Neural progenitor cell (in vitro differentiated cells): Measurements from ENCODE around the gene TPRX1. TPM values are rescaled to one million over a fixed set of nuclear protein-coding genes. Genes with fewer than 3 reads are reported as not detected.
"Not testable (repeated sequence)": the region's sequence is repeated elsewhere in the genome, so short reads cannot be mapped to it uniquely, and the experiment has no call there.

Source experiments
- DNase-seq: peaks from one replicate; pipeline ENCODE4 v3.0.0-alpha.2; 2016; ENCODE audit warnings: low spot score
- H2AFZ ChIP-seq: fragments of 200-600 bp; sonication (generic); replicated peaks from 2 replicates; pipeline ENCODE4 v1.6.1; 2016; ENCODE audit warnings: antibody characterized with exemption
- H3F3A ChIP-seq: fragments of 200-600 bp; sonication (generic); 2 replicates; pipeline ENCODE4 v1.6.1; 2016; ENCODE audit warnings: antibody characterized with exemption, low read depth
- H3K27ac ChIP-seq: fragments of 200-600 bp; sonication (generic); 2 replicates; pipeline ENCODE4 v1.5.1; 2016; ENCODE audit warnings: mild to moderate bottlenecking
- H3K27me3 ChIP-seq: fragments of 200-600 bp; sonication (generic); 2 replicates; pipeline ENCODE4 v1.6.1; 2016; ENCODE audit warnings: mild to moderate bottlenecking, moderate library complexity
- H3K36me3 ChIP-seq: fragments of 200-600 bp; sonication (generic); 2 replicates; pipeline ENCODE4 v1.5.1; 2016
- H3K4me1 ChIP-seq: fragments of 200-600 bp; sonication (generic); 2 replicates; pipeline ENCODE4 v1.6.1; 2016; ENCODE audit warnings: mixed run types
- H3K4me2 ChIP-seq: fragments of 200-600 bp; sonication (generic); 2 replicates; pipeline ENCODE4 v1.6.1; 2016
- H3K4me3 ChIP-seq: fragments of 200-600 bp; sonication (generic); 2 replicates; pipeline ENCODE4 v1.5.1; 2016
- H3K79me2 ChIP-seq: fragments of 200-600 bp; sonication (generic); 2 replicates; pipeline ENCODE4 v1.6.1; 2016; ENCODE audit warnings: low read depth
- H3K9ac ChIP-seq: fragments of 200-600 bp; sonication (generic); 2 replicates; pipeline ENCODE4 v1.6.1; 2016
- H3K9me3 ChIP-seq: fragments of 200-600 bp; sonication (generic); 2 replicates; pipeline ENCODE4 v1.5.1; 2016; ENCODE audit warnings: low read depth
- H4K20me1 ChIP-seq: fragments of 200-600 bp; sonication (generic); 2 replicates; pipeline ENCODE4 v1.6.1; 2016; ENCODE audit warnings: low read depth
- H3K27ac Mint-ChIP-seq: 3 replicates; pipeline ENCODE4 v1.8.0; 2021; ENCODE audit warnings: mixed read lengths
- H3K27me3 Mint-ChIP-seq: 2 replicates; pipeline ENCODE4 v1.8.0; 2022; ENCODE audit warnings: low read depth, mild to moderate bottlenecking, inconsistent platforms, moderate library complexity, mixed read lengths; ENCODE audit not compliant: insufficient read depth
- H3K36me3 Mint-ChIP-seq: 3 replicates; pipeline ENCODE4 v1.8.0; 2021; ENCODE audit warnings: mixed read lengths
- H3K4me1 Mint-ChIP-seq: 3 replicates; pipeline ENCODE4 v1.8.0; 2021; ENCODE audit warnings: mixed read lengths
- H3K4me3 Mint-ChIP-seq: 3 replicates; pipeline ENCODE4 v1.8.0; 2021; ENCODE audit warnings: mild to moderate bottlenecking, moderate library complexity, mixed read lengths
- H3K9me3 Mint-ChIP-seq: 3 replicates; pipeline ENCODE4 v1.8.0; 2020; ENCODE audit warnings: mixed read lengths
- CTCF ChIP-seq: fragments of 200-600 bp; sonication (generic); IDR thresholded peaks from 2 replicates; pipeline ENCODE4 v1.5.1; 2017; ENCODE audit warnings: antibody characterized with exemption, mild to moderate bottlenecking
- EZH2 ChIP-seq: fragments of 200-600 bp; sonication (generic); IDR thresholded peaks from 2 replicates; pipeline ENCODE4 v1.6.1; 2017; ENCODE audit warnings: antibody characterized with exemption, mild to moderate bottlenecking, moderate library complexity
- EZH2phosphoT487 ChIP-seq: fragments of 200-600 bp; sonication (generic); IDR thresholded peaks from 2 replicates; pipeline ENCODE4 v1.6.1; 2017; ENCODE audit warnings: antibody characterized with exemption
- total RNA-seq: library from RNA; depleted of rRNA; stranded (reverse); fragments of >200 nt; gene quantifications from 2 replicates; pipeline ENCODE4 v1.2.3, GENCODE V29; 2015; ENCODE audit warnings: low replicate concordance

Gene TPRX1
- total RNA-seq, 1 donor from 2014 or later: not detected

DNA sequence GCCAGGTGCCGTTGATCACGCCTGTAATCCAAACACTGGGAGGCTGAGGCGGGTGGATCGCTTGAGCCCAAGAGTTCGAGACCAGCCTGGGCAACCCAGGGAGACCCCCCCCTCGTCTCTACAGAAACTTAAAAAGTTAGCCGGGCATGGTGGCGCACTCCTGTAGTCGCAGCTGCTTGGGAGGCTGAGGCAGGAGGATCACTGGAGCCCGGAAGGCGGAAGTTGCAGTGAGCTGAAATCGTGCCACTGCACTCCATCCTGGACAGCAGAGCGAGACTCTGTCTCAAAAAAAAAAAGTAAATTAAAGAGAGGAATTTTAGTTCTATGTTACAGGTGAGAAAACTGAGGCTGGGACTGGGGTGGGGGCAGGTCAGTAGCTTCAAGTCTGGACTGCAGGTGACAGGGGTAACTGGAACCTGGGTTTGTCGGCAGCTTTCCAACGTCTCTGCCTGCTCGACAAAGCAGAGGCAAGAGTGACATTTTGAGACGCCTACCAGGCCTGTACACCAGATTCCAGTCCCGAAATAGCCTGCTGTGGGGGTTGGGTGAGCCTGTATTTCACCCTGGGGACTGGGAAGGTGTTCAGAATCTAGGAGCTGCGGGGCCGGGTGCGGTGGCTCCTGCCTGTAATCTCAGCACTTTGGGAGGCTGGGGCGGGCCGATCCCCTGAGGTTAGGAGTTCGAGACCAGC lies 24.7 kb downstream of the TPRX1 start:
- Histone ChIP-seq H2AFZ (no peak overlapping the region), H3K27ac (no peak overlapping the region), H3K4me3 (peak overlapping the region; percentile 74), H3K9me3 (no peaks in the 10 kb centered on the region), H3K9ac (no peak overlapping the region), H3K79me2 (peaks cover 47% of the 10 kb centered on the region), H3K27me3 (no peaks in the 10 kb centered on the region), H3K4me1 (no peaks in the 10 kb centered on the region), H3K4me2 (peak overlapping the region; percentile 78), H3K36me3 (no peaks in the 10 kb centered on the region), H3F3A (peaks cover 22% of the 10 kb centered on the region), H4K20me1 (peaks cover 7% of the 10 kb centered on the region)
- H3K27ac Mint-ChIP-seq: no peak overlapping the region
- H3K36me3 Mint-ChIP-seq: peaks cover 23% of the 10 kb centered on the region
- peaks cover 9% of the 10 kb centered on the region for H3K27me3 Mint-ChIP-seq
- no peaks in the 10 kb centered on the region for H3K9me3 Mint-ChIP-seq
- DNase-seq: no peak
- peaks cover 22% of the 10 kb centered on the region for H3K4me1 Mint-ChIP-seq
- H3K4me3 Mint-ChIP-seq: peak overlapping the region; percentile 93
- TF ChIP-seq EZH2: no peak
- TF ChIP-seq EZH2phosphoT487: no peak
- no peak for TF ChIP-seq CTCF

DNA sequence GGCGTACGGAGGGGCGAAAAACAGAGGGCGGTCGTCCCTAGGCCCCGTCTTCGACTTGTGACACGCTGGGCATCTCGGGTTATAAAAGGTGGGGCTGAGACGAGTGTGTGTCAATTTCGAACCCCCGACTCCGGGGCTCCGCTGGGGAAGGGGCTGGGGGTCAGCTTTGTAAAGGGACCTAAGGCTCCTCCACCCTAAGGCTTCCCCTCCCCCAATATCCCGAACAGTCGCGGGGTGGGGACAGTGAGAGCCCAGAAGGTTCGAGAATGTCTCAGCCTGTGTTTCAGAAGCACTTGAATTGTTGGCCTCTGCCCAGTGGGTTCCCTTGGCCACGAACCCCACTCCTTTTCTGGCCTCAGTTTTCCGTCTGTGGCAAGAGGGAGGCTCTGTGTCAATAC lies 25.4 kb downstream of the TPRX1 start:
- Histone ChIP-seq H4K20me1 (peaks cover 7% of the 10 kb centered on the region), H3K27me3 (no peaks in the 10 kb centered on the region), H3K4me1 (peaks cover 3% of the 10 kb centered on the region), H3F3A (peaks cover 24% of the 10 kb centered on the region), H3K4me3 (peak overlapping the region; percentile 74), H3K79me2 (peaks cover 47% of the 10 kb centered on the region), H3K9ac (peak overlapping the region; percentile 93), H3K36me3 (no peaks in the 10 kb centered on the region), H3K9me3 (no peaks in the 10 kb centered on the region), H3K27ac (no peak overlapping the region), H2AFZ (no peak overlapping the region), H3K4me2 (peak overlapping the region; percentile 78)
- peak overlapping the region; percentile 60 for H3K27ac Mint-ChIP-seq
- peaks cover 18% of the 10 kb centered on the region for H3K36me3 Mint-ChIP-seq
- peak; percentile 33 for DNase-seq
- H3K27me3 Mint-ChIP-seq: peaks cover 11% of the 10 kb centered on the region
- H3K4me1 Mint-ChIP-seq: peaks cover 26% of the 10 kb centered on the region
- peak overlapping the region; percentile 93 for H3K4me3 Mint-ChIP-seq
- H3K9me3 Mint-ChIP-seq: no peaks in the 10 kb centered on the region
- TF ChIP-seq EZH2: no peak
- TF ChIP-seq CTCF: no peak
- TF ChIP-seq EZH2phosphoT487: no peak

DNA sequence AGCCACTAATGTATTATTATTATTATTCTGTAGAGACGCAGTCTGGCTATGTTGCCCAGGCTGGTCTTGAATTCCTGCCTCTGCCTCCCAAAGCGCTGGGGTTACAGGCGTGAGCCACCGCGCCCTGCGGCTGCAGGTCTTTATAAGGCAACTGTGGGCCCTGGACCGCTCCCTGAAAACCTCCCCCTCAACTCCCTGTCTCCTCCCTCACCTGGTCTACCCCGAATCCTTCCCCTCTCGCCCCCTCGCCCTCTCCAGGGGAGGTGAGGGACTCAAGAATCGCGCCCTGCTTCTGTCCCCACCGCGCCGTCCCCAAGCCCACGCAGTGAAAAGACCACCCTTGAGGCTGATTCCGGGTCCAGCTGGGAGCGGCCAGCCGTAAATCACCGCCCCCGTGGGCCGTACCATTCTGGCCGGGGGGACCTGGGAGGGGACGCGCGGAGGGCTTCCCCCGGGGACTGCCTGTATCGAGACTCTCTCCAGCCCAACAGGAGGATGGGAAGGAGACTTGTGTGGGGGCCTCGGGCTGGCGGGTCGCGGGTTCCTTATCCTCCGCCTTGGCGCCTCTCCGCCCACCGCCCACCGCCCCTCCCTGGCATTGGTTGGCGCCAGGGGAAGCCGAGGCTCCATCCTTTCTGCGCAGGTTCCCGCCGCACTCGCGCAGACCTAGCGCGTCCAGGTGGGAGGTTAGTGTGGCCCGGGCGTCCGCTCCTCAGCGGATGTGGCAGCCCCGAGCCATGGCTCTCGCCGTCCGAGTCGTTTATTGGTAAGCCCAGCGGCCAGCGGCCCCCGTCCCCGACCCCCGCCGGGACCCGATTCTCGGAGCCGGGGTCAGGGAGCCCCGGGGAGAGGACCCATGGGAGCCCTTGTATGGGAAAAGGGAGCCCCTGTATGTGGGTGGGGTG lies 26.1 kb downstream of the TPRX1 start, which contains the start of gene SELENOW:
Gene SELENOW (plus strand): TSS at position 655 of the 905 bp plus-strand sequence. CDS start 83 bp downstream, at position 738.
- Mint-ChIP-seq H3K36me3 (peaks cover 15% of the 10 kb centered on the region), H3K4me3 (peak within 1 kb of the TSS; percentile 93), H3K9me3 (no peaks in the 10 kb centered on the region), H3K4me1 (peaks cover 29% of the 10 kb centered on the region), H3K27me3 (peaks cover 14% of the 10 kb centered on the region), H3K27ac (peak within 1 kb of the TSS; percentile 91)
- peaks cover 29% of the 10 kb centered on the region for H3F3A ChIP-seq
- H4K20me1 ChIP-seq: peaks cover 7% of the 10 kb centered on the region
- peak within 1 kb of the TSS; percentile 93 for H3K9ac ChIP-seq
- H3K9me3 ChIP-seq: no peaks in the 10 kb centered on the region
- TF ChIP-seq EZH2 (no peak), CTCF (no peak), EZH2phosphoT487 (no peak)
- H3K27me3 ChIP-seq: no peaks in the 10 kb centered on the region
- H3K36me3 ChIP-seq: no peaks in the 10 kb centered on the region
- H2AFZ ChIP-seq: peak within 1 kb of the TSS; percentile 85
- H3K4me3 ChIP-seq: peak within 1 kb of the TSS; percentile 74
- H3K4me1 ChIP-seq: peaks cover 6% of the 10 kb centered on the region
- H3K79me2 ChIP-seq: peaks cover 47% of the 10 kb centered on the region
- peak within 1 kb of the TSS; percentile 97 for H3K27ac ChIP-seq
- peak within 1 kb of the TSS; percentile 78 for H3K4me2 ChIP-seq
- DNase-seq: peak; percentile 92

GRCh38 chr19:47777245-47778048 lies 26.9 kb downstream of the TPRX1 start:
- H3K4me3 ChIP-seq: peak overlapping the region; percentile 74
- not testable (repeated sequence) for H3K36me3 ChIP-seq, DNase-seq, H3K9me3 Mint-ChIP-seq, H3K4me1 ChIP-seq, H3K27ac ChIP-seq, H3K9me3 ChIP-seq, H3K27me3 ChIP-seq, H3K9ac ChIP-seq, H4K20me1 ChIP-seq
- H3K4me2 ChIP-seq: peak overlapping the region; percentile 78
- peak overlapping the region; percentile 93 for H3K4me3 Mint-ChIP-seq
- H3F3A ChIP-seq: peaks cover 23% of the 10 kb centered on the region
- H3K36me3 Mint-ChIP-seq: peaks cover 14% of the 10 kb centered on the region
- H3K27me3 Mint-ChIP-seq: peaks cover 14% of the 10 kb centered on the region
- H3K4me1 Mint-ChIP-seq: peaks cover 32% of the 10 kb centered on the region
- peak overlapping the region; percentile 85 for H2AFZ ChIP-seq
- peaks cover 47% of the 10 kb centered on the region for H3K79me2 ChIP-seq
- H3K27ac Mint-ChIP-seq: peak overlapping the region; percentile 91
